GM13976 (cell line): ENCODE results near the gene AHRR.
"Not testable (repeated sequence)": the region's sequence is repeated elsewhere in the genome, so short reads cannot be mapped to it uniquely, and the experiment has no call there.

Experiments used
- DNase-seq: peaks from one replicate; pipeline ENCODE4 v3.0.0; 2012; ENCODE audit warnings: low spot score
- CTCF ChIP-seq: IDR thresholded peaks from 2 replicates; pipeline ENCODE4 v1.5.1; 2012; ENCODE audit warnings: borderline replicate concordance, mild to moderate bottlenecking; ENCODE audit not compliant: insufficient read depth; ENCODE audit errors: extremely low read depth, missing control alignments, control extremely low read depth
- in situ Hi-C: fragments of 300-500 bp; cut with MboI; formaldehyde crosslinking; loops from one replicate; pipeline ENCODE4 v1.12.0; 2022; ENCODE audit warnings: low sequenced_read_pairs, mixed read lengths, inconsistent platforms; ENCODE audit not compliant: unreplicated experiment

AHRR gene

DNA sequence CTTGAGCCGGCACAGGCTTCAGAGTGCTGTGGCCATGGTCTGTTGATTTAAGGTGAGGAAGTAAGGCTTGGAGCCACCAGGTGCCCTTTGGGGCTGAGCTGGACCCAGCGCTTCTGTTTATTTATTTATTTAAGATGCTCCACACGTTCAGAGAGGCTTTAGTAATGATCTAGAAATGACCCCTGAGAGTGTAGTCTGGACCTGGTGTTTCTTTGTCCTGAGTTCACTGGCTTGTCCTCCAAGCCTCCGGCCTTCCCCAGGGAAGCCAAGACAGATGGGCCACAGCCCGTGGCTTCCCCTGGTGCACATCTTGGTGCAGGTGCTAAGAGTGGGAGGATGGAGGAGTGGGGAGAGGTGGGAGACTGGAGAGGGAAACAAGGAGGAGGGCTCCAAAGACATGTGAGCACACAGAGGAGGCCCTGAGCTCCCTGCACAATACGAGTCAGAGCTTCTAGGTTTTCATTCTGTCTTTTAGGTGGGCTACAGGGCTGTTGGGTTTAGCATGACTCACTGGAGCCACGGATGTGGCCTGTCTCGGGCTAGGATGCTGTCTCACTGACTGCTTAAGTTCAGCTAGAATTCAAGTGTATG lies 56.9 kb downstream of the AHRR start:
- no peak for TF ChIP-seq CTCF
- DNase-seq, result peak; percentile 32
- in situ Hi-C loops, result no loop called here

DNA sequence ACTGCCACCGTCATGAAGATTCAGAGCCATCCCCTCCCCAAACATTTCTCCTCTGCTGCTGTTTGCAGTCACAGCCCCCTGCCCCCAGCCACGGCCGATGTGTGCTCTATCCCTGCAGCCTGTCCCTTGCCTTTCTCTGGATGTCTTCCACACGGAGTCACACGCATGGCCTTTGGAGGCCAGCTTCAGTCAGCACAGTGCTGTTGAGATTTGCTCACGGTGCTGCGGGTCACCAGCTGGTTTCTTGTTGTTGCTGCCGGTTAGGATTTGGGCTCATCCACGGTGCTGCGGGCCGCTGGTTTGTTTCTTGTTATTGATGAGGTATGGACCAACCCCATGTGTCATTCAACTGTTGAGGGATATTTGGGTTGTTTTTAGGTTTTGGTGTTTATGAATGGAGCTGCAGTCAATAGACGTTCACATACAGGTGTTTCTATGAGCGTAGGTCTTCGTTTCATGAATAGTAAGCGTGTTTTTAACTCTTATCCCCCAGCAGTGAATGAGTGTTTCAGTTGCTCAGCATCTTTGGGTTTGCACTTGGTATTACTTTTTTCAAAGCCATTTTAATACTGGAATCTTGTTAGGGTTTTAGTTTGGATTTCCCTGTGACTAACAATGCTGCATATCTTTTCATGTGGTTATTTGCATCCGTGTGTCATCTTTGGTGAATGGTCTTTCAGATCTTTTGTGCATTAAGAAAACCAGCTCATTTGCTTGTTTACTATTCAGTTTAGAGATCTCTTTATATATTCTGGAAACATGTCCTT lies 57.6 kb downstream of the AHRR start:
- DNase-seq, result no peak
- in situ Hi-C loops, result no loop called here
- no peak for TF ChIP-seq CTCF

- in situ Hi-C loops, result no loop called here
- no peak for DNase-seq
These were observed 59.3 kb downstream of the AHRR start for GRCh38 chr5:380701-381309.

GRCh38 chr5:383066-383465 lies 61.6 kb downstream of the AHRR start:
- no peak for DNase-seq
- TF ChIP-seq CTCF, result no peak
- in situ Hi-C loops, result no loop called here

More at GRCh38 chr5:380701-381309, 59.3 kb downstream of the AHRR start:
- TF ChIP-seq CTCF, result no peak

- in situ Hi-C loops, result no loop called here
- no peak for DNase-seq
- no peak for TF ChIP-seq CTCF
These were observed 62.1 kb downstream of the AHRR start for GRCh38 chr5:383621-384020.

DNA sequence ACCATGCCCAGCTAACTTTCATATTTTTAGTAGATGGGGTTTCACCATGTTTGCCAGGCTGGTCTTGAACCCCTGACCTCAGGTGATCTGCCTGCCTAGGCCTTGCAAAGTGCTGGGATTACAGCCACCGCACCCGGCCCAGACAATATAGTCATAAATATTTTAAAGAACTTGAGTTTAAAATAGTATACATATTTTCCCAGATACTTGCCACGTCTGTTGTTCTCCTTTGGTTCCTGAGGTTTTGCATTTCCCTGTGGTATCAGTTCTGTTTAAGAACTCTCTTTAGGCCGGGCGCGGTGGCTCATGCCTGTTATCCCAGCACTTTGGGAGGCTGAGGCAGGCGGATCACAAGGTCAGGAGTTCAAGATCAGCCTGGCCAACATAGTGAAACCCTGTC lies 63.1 kb downstream of the AHRR start:
- DNase-seq, in situ Hi-C loops: not testable (repeated sequence)

- no peak for DNase-seq
- in situ Hi-C loops, result no loop called here
- no peak for TF ChIP-seq CTCF
These were observed 63.8 kb downstream of the AHRR start for GRCh38 chr5:385321-385720.
